Liver (tissue), 5 donors: ENCODE results near the gene ARHGAP9. TPM values are rescaled to one million over a fixed set of nuclear protein-coding genes. Genes with fewer than 3 reads are reported as not detected.

Experiments
- polyA plus RNA-seq, 2 donors: library from polyadenylated mRNA; stranded (reverse) in 1 of 2; unstranded in 1 of 2; fragments of 200-250 nt in 1 of 2; fragments of >200 nt in 1 of 2; fragmentation: Nextera tagmentation in 1 of 2; extraction: Ambion mirVana in 1 of 2; gene quantifications; one replicate each; pipeline versions ENCODE4 v1.2.1 to v1.2.3, GENCODE V29; 2013 to 2015
- small RNA-seq: library from RNA; depleted of rRNA; stranded (forward); fragments of <200 nt; gene quantifications from one replicate; pipeline ENCODE3, GENCODE V24; 2014
- total RNA-seq, 2 donors: library from RNA; depleted of rRNA; stranded (reverse); fragments of >200 nt; gene quantifications; one replicate each; pipeline ENCODE4 v1.2.3, GENCODE V29; 2014
- donor health status: healthy.
- donor health status: healthy.
- donor health status: healthy.

Gene ARHGAP9
- total and polyA plus RNA-seq, 4 donors: 3.0 to 12.0 (median 7.1) TPM

Small RNA genes lying within 50 kb of the gene (small RNA-seq; reads per million reads assigned to genes)
- gene MIR616: not detected

Other genes with a start within 250 kb of the ARHGAP9 start
- gene STAC3, start 228.7 kb downstream of the ARHGAP9 start, total RNA-seq: 1 to 10 TPM in 1 of 2 donors, under 1 TPM in 1; 0.84 to 1.1 TPM
- 1 to 10 TPM in 1 of 2 donors, under 1 TPM in 1; 0.19 to 1.3 TPM for gene STAC3, start 228.7 kb downstream of the ARHGAP9 start, polyA plus RNA-seq
- 10 to 100 TPM in 1 of 2 donors, 1 to 10 TPM in 1; 7.4 to 28.9 TPM for gene R3HDM2, start 48.8 kb downstream of the ARHGAP9 start, total RNA-seq
- 10 to 100 TPM; 11.2 to 19.0 TPM for gene R3HDM2, start 48.8 kb downstream of the ARHGAP9 start, polyA plus RNA-seq
- 100 to 1,000 TPM in 1 of 2 donors, 1 to 10 TPM in 1; 2.8 to 102 TPM for gene INHBC, start 45.1 kb downstream of the ARHGAP9 start, total RNA-seq
- 100 to 1,000 TPM in 1 of 2 donors, 10 to 100 TPM in 1; 71.0 to 134 TPM for gene INHBC, start 45.1 kb downstream of the ARHGAP9 start, polyA plus RNA-seq
- gene INHBE, start 24.6 kb downstream of the ARHGAP9 start, total RNA-seq: 100 to 1,000 TPM in 1 of 2 donors, 10 to 100 TPM in 1; 17.6 to 181 TPM
- 100 to 1,000 TPM in 1 of 2 donors, 10 to 100 TPM in 1; 82.5 to 137 TPM for gene INHBE, start 24.6 kb downstream of the ARHGAP9 start, polyA plus RNA-seq
- under 1 TPM; 0.09 to 0.25 TPM for gene GLI1, start 20.1 kb downstream of the ARHGAP9 start, total RNA-seq
- gene GLI1, start 20.1 kb downstream of the ARHGAP9 start, polyA plus RNA-seq: under 1 TPM; 0.23 to 0.44 TPM
- gene MARS1, start 8.2 kb upstream of the ARHGAP9 start, total RNA-seq: 10 to 100 TPM; 45.0 to 83.3 TPM
- 10 to 100 TPM; 43.9 to 66.9 TPM for gene MARS1, start 8.2 kb upstream of the ARHGAP9 start, polyA plus RNA-seq
- gene DDIT3, start 40.6 kb upstream of the ARHGAP9 start, total RNA-seq: 10 to 100 TPM in 1 of 2 donors, 1 to 10 TPM in 1; 4.7 to 12.6 TPM
- 10 to 100 TPM; 19.9 to 30.2 TPM for gene DDIT3, start 40.6 kb upstream of the ARHGAP9 start, polyA plus RNA-seq
- 10 to 100 TPM in 1 of 2 donors, 1 to 10 TPM in 1; 9.9 to 20.2 TPM for gene MBD6, start 43.0 kb upstream of the ARHGAP9 start, total RNA-seq
- 10 to 100 TPM; 14.7 to 15.1 TPM for gene MBD6, start 43.0 kb upstream of the ARHGAP9 start, polyA plus RNA-seq
- 10 to 100 TPM; 28.5 to 33.2 TPM for gene DCTN2, start 67.3 kb upstream of the ARHGAP9 start, total RNA-seq
- 10 to 100 TPM; 29.2 to 66.6 TPM for gene DCTN2, start 67.3 kb upstream of the ARHGAP9 start, polyA plus RNA-seq
- gene KIF5A, start 70.2 kb upstream of the ARHGAP9 start, total RNA-seq: under 1 TPM in 1 of 2 donors, not detected in 1; 0.42 TPM
- gene KIF5A, start 70.2 kb upstream of the ARHGAP9 start, polyA plus RNA-seq: under 1 TPM in 1 of 2 donors, not detected in 1; 0.01 TPM
- 10 to 100 TPM in 1 of 2 donors, 1 to 10 TPM in 1; 6.5 to 11.9 TPM for gene PIP4K2C, start 111.3 kb upstream of the ARHGAP9 start, total RNA-seq
- 10 to 100 TPM in 1 of 2 donors, 1 to 10 TPM in 1; 7.1 to 11.7 TPM for gene PIP4K2C, start 111.3 kb upstream of the ARHGAP9 start, polyA plus RNA-seq
- gene DTX3, start 125.0 kb upstream of the ARHGAP9 start, total RNA-seq: 1 to 10 TPM; 1.1 to 3.2 TPM
- gene DTX3, start 125.0 kb upstream of the ARHGAP9 start, polyA plus RNA-seq: 1 to 10 TPM; 1.1 to 1.7 TPM
- gene ARHGEF25, start 131.6 kb upstream of the ARHGAP9 start, total RNA-seq: 1 to 10 TPM; 2.0 to 2.3 TPM
- gene ARHGEF25, start 131.6 kb upstream of the ARHGAP9 start, polyA plus RNA-seq: 1 to 10 TPM in 1 of 2 donors, under 1 TPM in 1; 0.57 to 1.8 TPM
- under 1 TPM in 1 of 2 donors, not detected in 1; 0.25 TPM for gene B4GALNT1, start 153.3 kb upstream of the ARHGAP9 start, total RNA-seq
- gene B4GALNT1, start 153.3 kb upstream of the ARHGAP9 start, polyA plus RNA-seq: under 1 TPM; 0.11 to 0.30 TPM
- gene OS9, start 214.3 kb upstream of the ARHGAP9 start, total RNA-seq: 100 to 1,000 TPM; 136 to 357 TPM
- 100 to 1,000 TPM; 153 to 280 TPM for gene OS9, start 214.3 kb upstream of the ARHGAP9 start, polyA plus RNA-seq